Right lobe of liver (tissue), 6 donors: Measurements from ENCODE around the gene COIL. TPM values are rescaled to one million over a fixed set of nuclear protein-coding genes. Genes with fewer than 3 reads are reported as not detected.

ENCODE experiments used
- ATAC-seq, 4 donors: fragments of 200-7000 bp; cut with Tn5 transposase; one replicate each; pipeline ENCODE4 v1.9.1; 2020; ENCODE audit warnings: mild to moderate bottlenecking in 4 of 4, moderate library complexity in 4 of 4
- DNase-seq, 3 donors: peaks; one replicate each; pipeline ENCODE4 v3.0.0-alpha.2; 2020
- H3K27ac ChIP-seq, 3 donors: fragments of 200-600 bp; one replicate each; pipeline ENCODE4 v1.8.0; 2022
- H3K27me3 ChIP-seq, 2 donors: fragments of 200-600 bp; one replicate each; pipeline ENCODE4 v1.8.0; 2022
- H3K36me3 ChIP-seq, 4 donors: fragments of 200-600 bp; sonication (generic) in 1 of 4; one replicate each; pipeline versions ENCODE4 v1.5.1 to v1.8.0; 2017 to 2022; ENCODE audit warnings: control low read depth in 1 of 4
- H3K4me1 ChIP-seq, 4 donors: fragments of 200-600 bp; sonication (generic) in 1 of 4; one replicate each; pipeline versions ENCODE4 v1.5.1 to v1.8.0; 2017 to 2022; ENCODE audit warnings: control low read depth in 1 of 4
- H3K4me3 ChIP-seq, 3 donors: fragments of 200-600 bp; one replicate each; pipeline ENCODE4 v1.8.0; 2022
- H3K9me3 ChIP-seq, 4 donors: fragments of 200-600 bp; sonication (generic) in 1 of 4; one replicate each; pipeline versions ENCODE4 v1.5.1 to v1.8.0; 2017 to 2022; ENCODE audit warnings: control low read depth in 1 of 4
- POLR2A ChIP-seq: fragments of 450-650 bp; IDR thresholded peaks from one replicate; pipeline ENCODE4 v1.6.1; 2017; ENCODE audit warnings: antibody characterized with exemption, mild to moderate bottlenecking
- WGBS: methylation state at CpG from one replicate; pipeline ENCODE4 v1.1.6; 2018; ENCODE audit warnings: low coverage, low lambda C conversion rate; ENCODE audit not compliant: insufficient coverage; ENCODE audit errors: missing lambda C conversion rate; 5-methylcytosine and 5-hydroxymethylcytosine counted together
- intact Hi-C, 2 donors: fragments of 100-400 bp; cut with DNase I; formaldehyde crosslinking; loops; one replicate each; pipeline versions ENCODE4 v1.11.2 to v1.14.1; 2022
- total RNA-seq, 6 experiments: library from RNA; depleted of rRNA in 2 of 6; stranded (reverse); fragments of >200 nt in 2 of 6; fragmentation: NEBNext Ultra II Directional in 3 of 6; extraction: Animal tissue kit (Norgen Biotek cat#: 25700) in 3 of 6; gene quantifications; one replicate each; pipeline versions ENCODE4 v1.1.0 to v1.2.4, GENCODE V29; 2016 to 2023
- TF ChIP-seq, protein P1 (sequence below), 4 donors: fragments of 200-600 bp in 3 of 4; fragments of 450-650 bp in 1 of 4; IDR thresholded peaks; one replicate each; pipeline versions ENCODE4 v1.5.1 to v1.8.0; 2016 to 2022; ENCODE audit warnings: antibody characterized with exemption in 4 of 4, mild to moderate bottlenecking in 2 of 4
- donor health status: DM: no; HTN: yes; CAD: no.
- donor health status: DM: no; HTN: no; CAD: no.
- donor health status: DM: no; HTN: no; CAD: no.
- donor health status: DM: no; HTN: yes; CAD: no.
- donor health status: DM: no; HTN: yes; CAD: no.

COIL gene
- total RNA-seq, 6 experiments from 2014 or later, result 5.5 to 7.1 (median 6.5) TPM

DNA sequence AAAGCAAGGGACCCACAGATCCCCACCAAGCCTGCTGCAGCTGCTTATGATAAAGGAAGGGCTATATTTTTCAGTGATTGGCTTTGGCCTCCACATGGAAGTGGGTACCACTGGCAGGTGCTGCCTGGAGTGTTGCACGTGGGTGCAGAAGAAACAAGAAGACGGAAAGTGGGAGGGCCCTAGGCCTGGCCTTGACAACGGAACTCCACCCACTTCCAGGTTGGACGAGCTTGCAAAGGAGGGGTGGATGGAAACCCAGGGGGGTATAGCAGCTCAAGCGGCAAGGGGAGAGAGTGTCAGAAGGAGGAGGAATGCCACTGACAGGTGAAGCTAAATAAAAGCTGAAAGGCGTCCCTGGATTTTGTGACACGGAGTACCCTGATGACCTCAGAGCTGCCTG lies 67.3 kb downstream of the COIL start:
- intact Hi-C loops, result no loop called here
- Histone ChIP-seq H3K27me3 (no peaks in the 10 kb centered on the region), H3K9me3 (peaks cover 0 to 1% (median 0%) of the 10 kb centered on the region in 4 donors), H3K27ac (no peak overlapping the region), H3K4me3 (no peak overlapping the region), H3K36me3 (peaks cover 5 to 100% (median 47%) of the 10 kb centered on the region in 4 donors), H3K4me1 (no peaks in the 10 kb centered on the region)
- ATAC-seq (no peak), DNase-seq (no peak)
- TF ChIP-seq, protein P1, sequence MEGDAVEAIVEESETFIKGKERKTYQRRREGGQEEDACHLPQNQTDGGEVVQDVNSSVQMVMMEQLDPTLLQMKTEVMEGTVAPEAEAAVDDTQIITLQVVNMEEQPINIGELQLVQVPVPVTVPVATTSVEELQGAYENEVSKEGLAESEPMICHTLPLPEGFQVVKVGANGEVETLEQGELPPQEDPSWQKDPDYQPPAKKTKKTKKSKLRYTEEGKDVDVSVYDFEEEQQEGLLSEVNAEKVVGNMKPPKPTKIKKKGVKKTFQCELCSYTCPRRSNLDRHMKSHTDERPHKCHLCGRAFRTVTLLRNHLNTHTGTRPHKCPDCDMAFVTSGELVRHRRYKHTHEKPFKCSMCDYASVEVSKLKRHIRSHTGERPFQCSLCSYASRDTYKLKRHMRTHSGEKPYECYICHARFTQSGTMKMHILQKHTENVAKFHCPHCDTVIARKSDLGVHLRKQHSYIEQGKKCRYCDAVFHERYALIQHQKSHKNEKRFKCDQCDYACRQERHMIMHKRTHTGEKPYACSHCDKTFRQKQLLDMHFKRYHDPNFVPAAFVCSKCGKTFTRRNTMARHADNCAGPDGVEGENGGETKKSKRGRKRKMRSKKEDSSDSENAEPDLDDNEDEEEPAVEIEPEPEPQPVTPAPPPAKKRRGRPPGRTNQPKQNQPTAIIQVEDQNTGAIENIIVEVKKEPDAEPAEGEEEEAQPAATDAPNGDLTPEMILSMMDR (IDR thresholded peaks at IDR 0.05), result no peak
- TF ChIP-seq POLR2A, result no peak
- WGBS, result 70% methylated on average over 7 of the region's 7 CpGs

DNA sequence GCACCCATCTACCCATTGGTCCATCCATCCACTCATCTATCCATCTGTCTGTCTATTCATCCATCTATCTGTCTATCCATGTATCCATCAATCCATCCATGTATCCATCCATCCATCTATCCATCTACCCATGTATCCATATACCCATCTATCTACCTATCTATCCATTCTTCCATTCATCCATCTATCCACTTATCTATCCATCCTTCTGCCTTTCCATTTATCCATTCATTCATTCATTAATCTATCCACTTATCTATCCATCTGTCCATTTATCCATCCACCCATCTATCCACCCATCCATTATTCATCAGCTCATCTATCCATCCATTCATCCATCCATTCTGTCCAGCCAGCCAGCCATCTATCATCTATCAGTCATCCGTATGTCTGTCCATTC lies 68.5 kb downstream of the COIL start:
- ATAC-seq (no peak), DNase-seq (no peak)
- intact Hi-C loops, result no loop called here
- Histone ChIP-seq H3K27ac (no peak overlapping the region), H3K4me1 (no peaks in the 10 kb centered on the region), H3K9me3 (peaks cover 0 to 5% (median 0%) of the 10 kb centered on the region in 4 donors), H3K36me3 (peaks cover 5 to 90% (median 45%) of the 10 kb centered on the region in 4 donors), H3K4me3 (no peak overlapping the region), H3K27me3 (no peaks in the 10 kb centered on the region)
- WGBS, result 100% methylated on average over 1 of the region's 1 CpG
- TF ChIP-seq, protein P1 (IDR thresholded peaks at IDR 0.05), result no peak
- TF ChIP-seq POLR2A, result no peak

DNA sequence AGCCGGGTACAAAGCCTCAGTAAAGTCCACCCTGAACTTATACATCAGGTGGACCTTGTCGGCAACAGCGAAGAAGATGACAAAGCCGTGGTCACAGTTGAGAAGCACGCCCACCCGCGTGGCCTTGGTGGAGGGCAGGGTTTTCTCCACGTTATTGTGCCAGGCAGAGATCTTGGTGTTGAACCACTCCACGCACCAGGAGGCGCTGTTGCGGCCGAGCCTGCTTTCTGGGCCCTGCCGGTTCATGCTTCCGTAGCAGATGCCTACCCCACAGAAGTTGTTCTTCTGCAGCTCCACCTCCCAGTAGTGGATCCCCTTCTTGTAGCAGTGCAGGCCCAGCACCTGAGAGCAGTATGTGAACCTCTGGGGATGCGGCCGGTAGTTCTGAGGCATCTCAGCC lies 69.1 kb downstream of the COIL start:
- H3K36me3 ChIP-seq, result peaks cover 5 to 84% (median 42%) of the 10 kb centered on the region in 4 donors
- no peaks in the 10 kb centered on the region for H3K27me3 ChIP-seq
- peaks cover 0 to 5% (median 0%) of the 10 kb centered on the region in 4 donors for H3K9me3 ChIP-seq
- TF ChIP-seq, protein P1 (IDR thresholded peaks at IDR 0.05), result peak; percentile 27 to 41 (median 36)
- no peak for TF ChIP-seq POLR2A
- 78% methylated on average over 4 of the region's 16 CpGs for WGBS
- intact Hi-C loops, result no loop called here
- H3K4me1 ChIP-seq, result peaks cover 0 to 3% (median 0%) of the 10 kb centered on the region in 4 donors
- H3K4me3 ChIP-seq, result no peak overlapping the region
- no peak overlapping the region for H3K27ac ChIP-seq
- ATAC-seq, result peak; percentile 9 to 57 (median 40)
- DNase-seq, result peak in 1 of 3 donors; percentile 34

DNA sequence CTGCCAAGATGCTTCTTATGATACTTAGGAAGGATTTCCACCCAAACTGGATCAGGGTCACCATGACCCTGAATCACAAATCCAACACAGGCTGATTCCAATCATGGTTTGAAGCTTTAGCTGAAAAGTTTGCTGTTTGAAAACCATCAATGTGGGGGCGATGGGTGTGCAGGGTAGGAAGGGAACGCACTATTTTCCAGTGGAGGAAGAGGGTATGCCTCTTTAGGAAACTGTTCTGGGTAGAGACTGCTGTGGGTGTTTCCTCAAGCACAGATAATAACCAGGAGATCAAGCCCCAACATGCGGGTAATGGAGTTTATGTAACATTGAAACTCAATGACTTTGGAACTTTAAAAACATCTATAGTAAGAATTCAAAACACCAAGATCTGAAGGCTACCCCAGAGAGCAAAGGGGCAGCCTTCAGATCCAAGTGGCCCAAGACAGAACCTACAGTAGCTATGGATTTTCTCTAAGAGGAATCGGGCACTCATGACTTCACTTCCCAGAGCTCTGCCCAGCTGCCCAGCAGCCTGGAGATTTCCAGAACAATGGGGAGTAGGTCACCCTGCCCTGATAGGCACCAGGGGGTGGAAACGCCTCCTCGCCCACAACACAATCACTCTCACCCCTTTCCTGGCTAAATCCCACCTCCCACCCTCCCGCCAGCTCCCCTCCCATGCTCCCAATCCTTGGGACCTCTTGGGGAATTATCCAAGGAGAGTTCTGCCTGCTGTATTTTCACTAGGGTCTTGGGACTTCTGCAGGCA lies 69.8 kb downstream of the COIL start:
- DNase-seq, result no peak
- ATAC-seq, result no peak
- intact Hi-C loops, result no loop called here
- no peak overlapping the region for H3K27ac ChIP-seq
- H3K4me3 ChIP-seq, result no peak overlapping the region
- 89% methylated on average over 2 of the region's 7 CpGs for WGBS
- H3K4me1 ChIP-seq, result peaks cover 0 to 4% (median 0%) of the 10 kb centered on the region in 4 donors
- TF ChIP-seq, protein P1 (IDR thresholded peaks at IDR 0.05), result no peak
- TF ChIP-seq POLR2A, result no peak
- no peaks in the 10 kb centered on the region for H3K27me3 ChIP-seq
- peaks cover 0 to 5% (median 0%) of the 10 kb centered on the region in 4 donors for H3K9me3 ChIP-seq
- peaks cover 5 to 77% (median 40%) of the 10 kb centered on the region in 4 donors for H3K36me3 ChIP-seq
